ENCODE results near the gene MRTFA. TPM values are rescaled to one million over a fixed set of nuclear protein-coding genes. Genes with fewer than 3 reads are reported as not detected.
A peak's percentile ranks its signal among the peaks of the same experiment; 100 is the strongest.

Gene MRTFA
- total RNA-seq, 4 donors from 2014 or later = 45.5 to 90.2 (median 78.3) TPM

DNA sequence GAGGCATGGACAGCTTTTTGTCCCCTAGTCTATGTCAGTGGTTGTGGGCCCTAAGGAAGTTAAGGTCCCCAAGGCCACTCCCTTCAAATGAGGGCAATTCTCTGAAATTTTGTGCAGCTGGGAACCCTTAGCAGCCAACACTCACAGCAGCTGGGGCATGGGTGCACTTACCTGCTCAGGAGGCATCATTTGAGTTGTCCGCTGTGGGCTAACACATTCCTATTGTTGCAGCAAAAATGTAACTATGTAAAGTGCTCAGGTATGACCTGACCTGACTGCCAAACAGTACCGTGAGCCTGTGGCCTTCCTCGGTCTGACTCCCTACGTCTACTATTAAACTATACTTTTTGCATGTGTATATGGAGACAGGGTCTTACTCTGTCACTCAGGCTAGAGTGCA lies 5.8 kb upstream of the MRTFA start:
- Histone ChIP-seq H3K27me3 (no peaks in the 10 kb centered on the region), H3K36me3 (no peaks in the 10 kb centered on the region), H3K9me3 (no peaks in the 10 kb centered on the region), H3K27ac (no peak overlapping the region), H3K4me1 (peaks cover 0 to 21% (median 0%) of the 10 kb centered on the region in 3 donors), H3K4me3 (no peak overlapping the region)
- no peak for ATAC-seq
- WGBS, 2 donors (ENCODE audit: low coverage in 1 of 2) = 88 to 94% methylated on average over 4 of the region's 4 CpGs
- TF ChIP-seq CTCF (IDR thresholded peaks at IDR 0.05) = no peak
- no peak for TF ChIP-seq POLR2A (IDR thresholded peaks at IDR 0.05)
- no peak for TF ChIP-seq POLR2AphosphoS5 (IDR thresholded peaks at IDR 0.05)

DNA sequence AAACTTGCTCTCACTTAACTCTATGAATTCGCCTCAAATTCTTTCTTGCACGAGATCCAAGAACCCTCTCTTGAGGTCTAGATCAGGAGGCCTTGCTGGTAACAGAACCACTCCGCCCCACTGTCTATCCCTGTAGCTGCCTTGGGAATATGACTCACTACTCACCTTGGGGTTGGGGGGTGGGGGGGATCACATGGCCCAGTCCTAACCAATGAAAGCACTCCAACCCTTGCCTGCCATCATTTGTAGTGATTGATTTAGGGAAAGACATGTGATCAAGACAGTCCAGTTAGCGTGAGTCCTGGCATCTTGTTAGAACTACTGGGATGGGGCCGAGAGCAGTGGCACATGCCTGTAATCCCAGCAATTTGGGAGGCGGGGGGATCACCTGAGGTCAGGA lies 4.8 kb upstream of the MRTFA start:
- TF ChIP-seq EP300 (IDR thresholded peaks at IDR 0.05) (no peak), POLR2AphosphoS5 (IDR thresholded peaks at IDR 0.05) (no peak), CTCF (IDR thresholded peaks at IDR 0.05) (no peak), POLR2A (IDR thresholded peaks at IDR 0.05) (no peak)
- Histone ChIP-seq H3K4me1 (peaks cover 0 to 17% (median 0%) of the 10 kb centered on the region in 3 donors), H3K9me3 (no peaks in the 10 kb centered on the region), H3K4me3 (no peak overlapping the region), H3K27ac (no peak overlapping the region), H3K27me3 (no peaks in the 10 kb centered on the region), H3K36me3 (no peaks in the 10 kb centered on the region)
- WGBS, 2 donors (ENCODE audit: low coverage in 1 of 2) = 100% methylated on average over 3 to 4 of the region's 6 CpGs
- no peak for ATAC-seq

- no peak for ATAC-seq
- H3K27ac ChIP-seq = no peak overlapping the region
- peaks cover 0 to 37% (median 0%) of the 10 kb centered on the region in 3 donors for H3K4me1 ChIP-seq
- H3K4me3 ChIP-seq = no peak overlapping the region
- no peak for TF ChIP-seq EP300 (IDR thresholded peaks at IDR 0.05)
- H3K9me3 ChIP-seq = no peaks in the 10 kb centered on the region
- 93 to 100% methylated on average over 5 to 9 of the region's 17 CpGs for WGBS, 2 donors (ENCODE audit: low coverage in 1 of 2)
- no peaks in the 10 kb centered on the region for H3K27me3 ChIP-seq
- no peaks in the 10 kb centered on the region for H3K36me3 ChIP-seq
These were observed 1.7 kb upstream of the MRTFA start for GRCh38 chr22:40638261-40638660.

DNA sequence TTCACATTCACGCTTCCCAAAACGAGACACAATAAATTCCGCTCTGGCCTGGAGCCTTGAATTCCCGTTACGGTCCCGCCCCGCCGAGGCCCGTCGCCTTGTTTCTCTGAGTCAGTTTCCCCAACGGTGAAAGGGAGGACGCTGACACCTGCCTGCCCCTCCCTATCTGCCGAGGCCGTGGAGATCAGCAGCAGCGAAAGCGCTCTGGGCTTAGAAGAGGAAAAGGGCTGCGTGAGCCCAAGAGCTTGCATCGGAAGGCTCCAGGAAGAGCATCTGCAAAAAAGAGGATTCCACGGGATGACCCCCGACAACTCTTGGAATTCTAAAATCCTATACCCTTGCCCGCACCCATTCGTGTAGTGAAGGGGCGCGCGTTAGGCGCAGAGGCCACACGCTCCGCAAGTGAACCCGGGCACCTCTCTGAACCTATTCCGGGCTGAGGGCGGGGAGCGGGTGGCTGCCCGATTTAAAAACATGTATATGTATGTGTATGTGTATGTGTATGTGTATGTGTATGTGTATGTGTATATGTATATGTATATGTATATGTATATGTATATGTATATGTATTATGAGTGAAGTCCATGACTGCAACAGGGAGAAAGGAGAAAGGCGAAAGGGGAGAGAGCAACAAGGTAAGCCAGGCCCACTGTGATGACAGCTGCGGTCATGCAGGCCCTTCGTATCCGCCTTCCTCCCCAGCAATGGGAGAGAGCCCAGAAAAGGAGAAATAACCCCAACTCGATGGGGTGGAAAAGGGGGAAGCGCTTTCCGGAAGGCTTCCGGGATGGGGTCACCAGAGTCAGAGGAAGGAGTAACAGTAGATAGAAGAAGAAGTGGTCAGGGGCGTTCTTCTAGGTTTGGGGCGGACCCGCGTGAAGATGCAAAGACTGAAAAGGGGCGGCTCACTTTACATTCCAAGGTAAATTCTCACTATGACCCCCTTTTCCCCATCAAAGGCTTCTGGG lies 948 bp upstream of the MRTFA start:
- Histone ChIP-seq H3K36me3 (no peaks in the 10 kb centered on the region), H3K9me3 (no peaks in the 10 kb centered on the region), H3K4me3 (peak overlapping the region; percentile 47 to 98), H3K27me3 (no peaks in the 10 kb centered on the region), H3K4me1 (peaks cover 0 to 42% (median 0%) of the 10 kb centered on the region in 3 donors), H3K27ac (peak overlapping the region; percentile 32 to 96 (median 95))
- 23 to 73% methylated on average over 6 to 36 of the region's 46 CpGs for WGBS, 2 donors (ENCODE audit: low coverage in 1 of 2)
- TF ChIP-seq EP300 (IDR thresholded peaks at IDR 0.05) (no peak), CTCF (IDR thresholded peaks at IDR 0.05) (peak in 1 of 4 experiments; percentile 3), POLR2AphosphoS5 (IDR thresholded peaks at IDR 0.05) (peak; percentile 4), POLR2A (IDR thresholded peaks at IDR 0.05) (no peak)
- ATAC-seq = peak; percentile 29

DNA sequence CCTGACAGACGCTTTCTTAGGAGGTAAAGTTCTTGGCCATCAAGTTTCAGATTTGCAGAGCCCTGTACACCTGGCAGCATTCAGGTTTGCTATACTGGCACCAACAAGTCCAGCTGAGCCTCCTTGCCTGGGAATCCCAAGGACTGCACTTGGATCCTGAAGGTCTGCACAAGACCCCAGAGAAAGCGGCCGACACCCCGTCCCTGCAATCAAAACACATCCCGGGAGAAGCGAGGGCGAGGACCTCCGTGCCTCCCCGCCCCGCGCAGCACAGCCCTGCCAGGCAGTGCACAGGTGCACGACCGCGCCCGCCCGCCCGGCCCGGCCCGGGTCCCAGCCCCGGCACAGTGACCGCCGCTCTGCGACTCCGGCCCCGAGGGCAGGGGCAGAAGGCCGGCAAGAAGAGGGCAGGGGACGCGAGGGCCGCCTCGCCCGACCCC lies 559 bp downstream of the MRTFA start:
- no CpG with 5 or more reads among the region's 31 CpGs for WGBS, 2 donors (ENCODE audit: low coverage in 1 of 2)
- Histone ChIP-seq H3K27me3 (no peaks in the 10 kb centered on the region), H3K4me3 (peak overlapping the region; percentile 93 to 98), H3K27ac (peak overlapping the region; percentile 86 to 96 (median 95)), H3K36me3 (no peaks in the 10 kb centered on the region), H3K4me1 (peaks cover 0 to 56% (median 0%) of the 10 kb centered on the region in 3 donors), H3K9me3 (no peaks in the 10 kb centered on the region)
- no peak for ATAC-seq
- no peak for TF ChIP-seq POLR2AphosphoS5 (IDR thresholded peaks at IDR 0.05)
- no peak for TF ChIP-seq CTCF (IDR thresholded peaks at IDR 0.05)
- TF ChIP-seq EP300 (IDR thresholded peaks at IDR 0.05) = no peak
- TF ChIP-seq POLR2A (IDR thresholded peaks at IDR 0.05) = no peak
